ENCODE measurements around the gene MYOZ3. TPM values are rescaled to one million over a fixed set of nuclear protein-coding genes. Genes with fewer than 3 reads are reported as not detected.

The MYOZ3 gene
- total RNA-seq, 1 experiment from 2014 or later: 1.7 TPM

- TF ChIP-seq TCF7L2 (IDR thresholded peaks at IDR 0.05; ENCODE audit: low read depth, low read length): no peak
- no peak for TF ChIP-seq POLR2AphosphoS5 (IDR thresholded peaks at IDR 0.05; ENCODE audit: low read depth, low read length)
- TF ChIP-seq CTCF (IDR thresholded peaks at IDR 0.05): no peak
- TF ChIP-seq, protein P1, sequence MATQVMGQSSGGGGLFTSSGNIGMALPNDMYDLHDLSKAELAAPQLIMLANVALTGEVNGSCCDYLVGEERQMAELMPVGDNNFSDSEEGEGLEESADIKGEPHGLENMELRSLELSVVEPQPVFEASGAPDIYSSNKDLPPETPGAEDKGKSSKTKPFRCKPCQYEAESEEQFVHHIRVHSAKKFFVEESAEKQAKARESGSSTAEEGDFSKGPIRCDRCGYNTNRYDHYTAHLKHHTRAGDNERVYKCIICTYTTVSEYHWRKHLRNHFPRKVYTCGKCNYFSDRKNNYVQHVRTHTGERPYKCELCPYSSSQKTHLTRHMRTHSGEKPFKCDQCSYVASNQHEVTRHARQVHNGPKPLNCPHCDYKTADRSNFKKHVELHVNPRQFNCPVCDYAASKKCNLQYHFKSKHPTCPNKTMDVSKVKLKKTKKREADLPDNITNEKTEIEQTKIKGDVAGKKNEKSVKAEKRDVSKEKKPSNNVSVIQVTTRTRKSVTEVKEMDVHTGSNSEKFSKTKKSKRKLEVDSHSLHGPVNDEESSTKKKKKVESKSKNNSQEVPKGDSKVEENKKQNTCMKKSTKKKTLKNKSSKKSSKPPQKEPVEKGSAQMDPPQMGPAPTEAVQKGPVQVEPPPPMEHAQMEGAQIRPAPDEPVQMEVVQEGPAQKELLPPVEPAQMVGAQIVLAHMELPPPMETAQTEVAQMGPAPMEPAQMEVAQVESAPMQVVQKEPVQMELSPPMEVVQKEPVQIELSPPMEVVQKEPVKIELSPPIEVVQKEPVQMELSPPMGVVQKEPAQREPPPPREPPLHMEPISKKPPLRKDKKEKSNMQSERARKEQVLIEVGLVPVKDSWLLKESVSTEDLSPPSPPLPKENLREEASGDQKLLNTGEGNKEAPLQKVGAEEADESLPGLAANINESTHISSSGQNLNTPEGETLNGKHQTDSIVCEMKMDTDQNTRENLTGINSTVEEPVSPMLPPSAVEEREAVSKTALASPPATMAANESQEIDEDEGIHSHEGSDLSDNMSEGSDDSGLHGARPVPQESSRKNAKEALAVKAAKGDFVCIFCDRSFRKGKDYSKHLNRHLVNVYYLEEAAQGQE (IDR thresholded peaks at IDR 0.05; ENCODE audit: insufficient read depth in 1 of 2, low read depth in 2 of 2, low read length in 1 of 2): no peak
- no peak for TF ChIP-seq SIN3A (IDR thresholded peaks at IDR 0.05; ENCODE audit: borderline replicate concordance, insufficient read depth, low read depth, low read length)
- Histone ChIP-seq H3K27ac (ENCODE audit: low read length) (no peak overlapping the region), H3K4me3 (ENCODE audit: low read depth in 2 of 2, low read length in 2 of 2) (no peak overlapping the region), H3K4me1 (ENCODE audit: control insufficient read depth, insufficient read depth, low read length) (peaks cover 41% of the 10 kb centered on the region), H3K27me3 (ENCODE audit: control insufficient read depth, insufficient read depth, low read length) (no peaks in the 10 kb centered on the region), H3K9me3 (ENCODE audit: control insufficient read depth, insufficient read depth, low read depth, low read length) (no peaks in the 10 kb centered on the region), H3K36me3 (ENCODE audit: control insufficient read depth, insufficient read depth, low read length) (no peaks in the 10 kb centered on the region)
- no peak for DNase-seq (ENCODE audit: low read depth, low spot score)
- ChIA-PET CTCF (interaction anchor here (0.7 kb wide), 1 partner anchor 10 kb away, joined by 3 read pairs; no protein-coding TSS in a partner anchor), POLR2A (no interaction called here)
- ATAC-seq: no peak
- intact Hi-C loops (cut with micrococcal nuclease; ENCODE audit: unreplicated experiment) (no loop called here), in situ Hi-C loops (cut with HindIII; ENCODE audit: low pct_unique_long_range_greater_than_20kb, low sequenced_read_pairs) (no loop called here)
- no TSS peak for BruUV-seq (replicated peaks)
Observed at GRCh38 chr5:150618588-150619281, 42.3 kb upstream of the MYOZ3 start.

GRCh38 chr5:150619359-150620230 is 41.5 kb upstream of the MYOZ3 start:
- DNase-seq (ENCODE audit: low read depth, low spot score): no peak
- H3K27me3 ChIP-seq (ENCODE audit: control insufficient read depth, insufficient read depth, low read length): no peaks in the 10 kb centered on the region
- TF ChIP-seq TCF7L2 (IDR thresholded peaks at IDR 0.05; ENCODE audit: low read depth, low read length) (no peak), POLR2AphosphoS5 (IDR thresholded peaks at IDR 0.05; ENCODE audit: low read depth, low read length) (no peak), CTCF (IDR thresholded peaks at IDR 0.05) (no peak), SIN3A (IDR thresholded peaks at IDR 0.05; ENCODE audit: borderline replicate concordance, insufficient read depth, low read depth, low read length) (no peak)
- TF ChIP-seq, protein P1 (IDR thresholded peaks at IDR 0.05; ENCODE audit: insufficient read depth in 1 of 2, low read depth in 2 of 2, low read length in 1 of 2): no peak
- no TSS peak for BruUV-seq (replicated peaks)
- ChIA-PET POLR2A (no interaction called here), CTCF (interaction anchor here (0.7 kb wide), 1 partner anchor 11 kb away, joined by 3 read pairs; no protein-coding TSS in a partner anchor)
- no peak overlapping the region for H3K4me3 ChIP-seq (ENCODE audit: low read depth in 2 of 2, low read length in 2 of 2)
- no peak for ATAC-seq
- intact Hi-C loops (cut with micrococcal nuclease; ENCODE audit: unreplicated experiment) (no loop called here), in situ Hi-C loops (cut with HindIII; ENCODE audit: low pct_unique_long_range_greater_than_20kb, low sequenced_read_pairs) (no loop called here)
- H3K4me1 ChIP-seq (ENCODE audit: control insufficient read depth, insufficient read depth, low read length): peaks cover 39% of the 10 kb centered on the region
- H3K27ac ChIP-seq (ENCODE audit: low read length): no peak overlapping the region
- H3K36me3 ChIP-seq (ENCODE audit: control insufficient read depth, insufficient read depth, low read length): no peaks in the 10 kb centered on the region
- no peaks in the 10 kb centered on the region for H3K9me3 ChIP-seq (ENCODE audit: control insufficient read depth, insufficient read depth, low read depth, low read length)
